ENCODE measurements around the gene GRID1.
"Not testable (repeated sequence)": the region's sequence is repeated elsewhere in the genome, so short reads cannot be mapped to it uniquely, and the experiment has no call there.

Gene GRID1

GRCh38 chr10:86391986-86392722, 25.6 kb upstream of the GRID1 start:
- DNase-seq (ENCODE audit: low read depth), result no peak

- no peak for DNase-seq (ENCODE audit: low read depth)
Observed at GRCh38 chr10:86391236-86391840, 24.7 kb upstream of the GRID1 start.

GRCh38 chr10:86390337-86391120, 23.9 kb upstream of the GRID1 start:
- DNase-seq (ENCODE audit: low read depth), result no peak

- DNase-seq (ENCODE audit: low read depth), result no peak
Observed at GRCh38 chr10:86389441-86390193, 23.0 kb upstream of the GRID1 start.

GRCh38 chr10:86389109-86389440, 22.5 kb upstream of the GRID1 start:
- DNase-seq (ENCODE audit: low read depth), result not testable (repeated sequence)

- no peak for DNase-seq (ENCODE audit: low read depth)
Observed at GRCh38 chr10:86388119-86388704, 21.6 kb upstream of the GRID1 start.

GRCh38 chr10:86387178-86387794, 20.7 kb upstream of the GRID1 start:
- DNase-seq (ENCODE audit: low read depth), result no peak

GRCh38 chr10:86385806-86386205, 19.2 kb upstream of the GRID1 start:
- DNase-seq (ENCODE audit: low read depth), result no peak

- DNase-seq (ENCODE audit: low read depth), result no peak
Observed at GRCh38 chr10:86377797-86378146, 11.2 kb upstream of the GRID1 start.

GRCh38 chr10:86376852-86377796, 10.5 kb upstream of the GRID1 start:
- peak; percentile 94 for DNase-seq (ENCODE audit: low read depth)

- DNase-seq (ENCODE audit: low read depth), result no peak
Observed at GRCh38 chr10:86376403-86376802, 9.8 kb upstream of the GRID1 start.

GRCh38 chr10:86375204-86375603, 8.6 kb upstream of the GRID1 start:
- DNase-seq (ENCODE audit: low read depth), result no peak

- no peak for DNase-seq (ENCODE audit: low read depth)
Observed at GRCh38 chr10:86374664-86375063, 8.1 kb upstream of the GRID1 start.

- no peak for DNase-seq (ENCODE audit: low read depth)
Observed at GRCh38 chr10:86373828-86374227, 7.2 kb upstream of the GRID1 start.

GRCh38 chr10:86373251-86373650, 6.7 kb upstream of the GRID1 start:
- DNase-seq (ENCODE audit: low read depth), result no peak

GRCh38 chr10:86372784-86373239, 6.2 kb upstream of the GRID1 start:
- DNase-seq (ENCODE audit: low read depth), result no peak

- no peak for DNase-seq (ENCODE audit: low read depth)
Observed at GRCh38 chr10:86372119-86372783, 5.7 kb upstream of the GRID1 start.

- no peak for DNase-seq (ENCODE audit: low read depth)
Observed at GRCh38 chr10:86371691-86372090, 5.1 kb upstream of the GRID1 start.

- no peak for DNase-seq (ENCODE audit: low read depth)
Observed at GRCh38 chr10:86371116-86371515, 4.5 kb upstream of the GRID1 start.

- no peak for DNase-seq (ENCODE audit: low read depth)
Observed at GRCh38 chr10:86370006-86370585, 3.5 kb upstream of the GRID1 start.

Measured in stimulated activated CD8-positive, alpha-beta memory T cell treated with anti-CD3 and anti-CD28 coated beads, Interleukin-15, amount 100 ng/mL, for 24 hours (primary cell).